GDM1 (cell line): ENCODE measurements around the gene DOK6.
"Not testable (repeated sequence)": the region's sequence is repeated elsewhere in the genome, so short reads cannot be mapped to it uniquely, and the experiment has no call there.

ENCODE experiments used
- DNase-seq: peaks from one replicate; lab custom pipeline; 2025; lab: John Stamatoyannopoulos, UW

DOK6 gene

GRCh38 chr18:69400253-69400975 is at the start of gene DOK6:
Gene DOK6, plus strand, starts transcription at chr18:69400888.
- no peak for DNase-seq

DNA sequence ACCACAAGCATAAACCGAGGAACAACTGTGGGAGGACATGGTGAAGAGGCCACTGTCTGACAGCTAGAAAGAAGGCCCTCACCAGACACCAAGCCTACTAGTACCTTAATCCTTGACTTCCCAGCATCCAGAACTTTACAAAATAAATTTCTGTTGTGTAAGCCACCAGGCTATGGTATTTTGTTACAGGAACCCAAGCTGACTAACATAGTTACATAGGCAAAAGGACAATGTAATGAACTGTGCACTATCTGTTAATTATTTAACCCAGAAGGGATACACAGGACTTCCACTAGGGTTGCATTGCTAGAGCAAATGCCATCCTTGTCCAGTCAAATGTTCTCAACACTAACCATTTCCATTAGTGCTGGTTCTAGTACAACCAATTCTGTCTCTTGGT is 47.7 kb upstream of the DOK6 start:
- DNase-seq: no peak

GRCh38 chr18:69357590-69357989 is 43.1 kb upstream of the DOK6 start:
- DNase-seq: no peak

- DNase-seq: no peak
These were observed 42.3 kb upstream of the DOK6 start for GRCh38 chr18:69358212-69358895.

DNA sequence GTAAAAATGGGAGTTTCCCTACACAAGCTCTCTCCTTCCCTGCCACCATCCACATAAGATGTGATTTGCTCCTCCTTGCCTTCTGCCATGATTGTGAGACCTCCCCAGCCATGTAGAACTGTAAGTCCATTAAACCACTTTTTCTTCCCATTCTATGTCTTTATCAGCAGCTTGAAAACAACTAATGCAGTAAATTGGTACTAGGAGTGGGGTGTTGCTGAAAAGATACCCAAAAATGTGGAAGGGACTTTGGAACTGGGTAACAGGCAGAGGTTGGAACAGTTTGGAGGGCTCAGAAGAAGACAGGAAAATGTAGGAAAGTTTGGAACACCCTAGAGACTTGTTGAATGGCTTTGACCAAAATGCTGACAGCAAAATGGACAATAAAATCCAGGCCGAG is 40.9 kb upstream of the DOK6 start:
- DNase-seq: not testable (repeated sequence)

- no peak for DNase-seq
These were observed 35.8 kb upstream of the DOK6 start for GRCh38 chr18:69364930-69365329.

GRCh38 chr18:69365658-69366057 is 35.0 kb upstream of the DOK6 start:
- DNase-seq: no peak

- no peak for DNase-seq
These were observed 33.6 kb upstream of the DOK6 start for GRCh38 chr18:69367104-69367503.

GRCh38 chr18:69371729-69372128 is 29.0 kb upstream of the DOK6 start:
- no peak for DNase-seq

DNA sequence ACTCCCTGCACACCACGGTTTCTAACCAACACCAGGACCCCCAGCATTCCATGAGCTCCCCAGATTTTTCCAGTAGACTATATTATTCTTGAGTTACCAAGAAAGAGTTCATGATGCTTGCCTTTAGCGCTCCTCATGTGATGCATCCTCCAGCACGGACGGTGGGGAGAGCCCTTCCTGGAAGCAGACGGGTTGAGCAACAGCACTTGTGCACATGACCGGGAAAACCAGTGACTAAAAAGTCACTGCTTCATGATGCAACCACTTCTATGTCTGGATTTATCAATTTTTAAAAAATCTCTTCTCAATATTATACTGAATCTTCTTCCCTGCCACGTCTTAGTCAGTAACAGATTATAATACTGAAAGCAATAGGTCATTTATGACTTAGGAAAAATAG is 20.4 kb upstream of the DOK6 start:
- DNase-seq: no peak

- DNase-seq: no peak
These were observed 17.5 kb upstream of the DOK6 start for GRCh38 chr18:69383186-69383585.

- DNase-seq: no peak
These were observed 13.5 kb upstream of the DOK6 start for GRCh38 chr18:69387186-69387585.

DNA sequence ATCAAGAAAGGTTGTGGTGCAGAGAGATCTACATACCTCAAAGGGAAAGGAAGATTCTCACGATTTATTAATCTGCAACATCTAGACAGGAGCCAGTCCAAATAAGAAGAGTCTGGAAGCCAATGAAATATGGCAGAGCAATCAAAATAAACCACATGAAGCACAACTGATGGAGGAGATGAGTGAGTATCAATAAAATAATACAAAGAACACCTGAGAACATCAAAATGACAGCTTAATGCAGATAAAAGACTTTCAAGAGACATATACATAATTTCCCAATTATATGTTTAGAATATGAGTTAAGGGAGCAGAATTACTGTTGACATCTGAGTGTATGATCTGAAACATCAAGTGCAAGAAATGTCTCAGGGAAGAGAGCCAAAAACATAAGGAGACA is 12.5 kb upstream of the DOK6 start:
- DNase-seq: no peak

DNA sequence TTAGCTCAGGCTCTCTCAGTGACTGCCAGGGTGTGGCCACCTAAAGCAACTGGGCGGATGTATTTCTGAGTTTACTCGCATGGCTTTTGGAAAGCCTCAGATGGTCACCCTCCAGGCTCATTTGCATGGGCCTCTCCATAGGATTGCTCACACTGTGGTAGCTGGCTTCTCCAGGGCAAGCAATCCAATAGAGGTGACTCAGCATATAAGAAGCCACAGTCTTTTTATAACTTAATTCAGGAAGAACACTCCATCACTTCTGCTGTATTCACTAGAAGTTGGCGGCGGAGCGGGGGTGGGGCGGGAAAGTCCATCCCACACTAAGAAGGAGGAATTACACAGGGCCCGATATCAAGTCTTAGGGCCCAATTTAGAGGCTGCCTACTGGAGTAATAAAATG is 3.6 kb upstream of the DOK6 start:
- DNase-seq: no peak

- DNase-seq: no peak
These were observed 1.4 kb upstream of the DOK6 start for GRCh38 chr18:69399253-69399652.

DNA sequence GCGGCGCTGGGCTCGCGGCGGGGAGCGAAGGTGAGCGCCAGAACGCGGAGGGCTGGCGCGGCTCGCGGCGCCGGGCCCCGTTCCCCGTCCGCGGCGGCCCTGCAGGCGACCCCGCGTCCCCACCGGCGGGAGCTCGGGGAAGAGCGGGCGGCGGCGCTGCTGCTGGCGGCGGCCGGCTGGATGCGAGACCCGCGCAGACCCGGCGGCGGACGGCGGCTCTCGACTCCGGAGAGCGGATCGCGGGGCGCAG is 213 bp downstream of the DOK6 start:
- DNase-seq: no peak

DNA sequence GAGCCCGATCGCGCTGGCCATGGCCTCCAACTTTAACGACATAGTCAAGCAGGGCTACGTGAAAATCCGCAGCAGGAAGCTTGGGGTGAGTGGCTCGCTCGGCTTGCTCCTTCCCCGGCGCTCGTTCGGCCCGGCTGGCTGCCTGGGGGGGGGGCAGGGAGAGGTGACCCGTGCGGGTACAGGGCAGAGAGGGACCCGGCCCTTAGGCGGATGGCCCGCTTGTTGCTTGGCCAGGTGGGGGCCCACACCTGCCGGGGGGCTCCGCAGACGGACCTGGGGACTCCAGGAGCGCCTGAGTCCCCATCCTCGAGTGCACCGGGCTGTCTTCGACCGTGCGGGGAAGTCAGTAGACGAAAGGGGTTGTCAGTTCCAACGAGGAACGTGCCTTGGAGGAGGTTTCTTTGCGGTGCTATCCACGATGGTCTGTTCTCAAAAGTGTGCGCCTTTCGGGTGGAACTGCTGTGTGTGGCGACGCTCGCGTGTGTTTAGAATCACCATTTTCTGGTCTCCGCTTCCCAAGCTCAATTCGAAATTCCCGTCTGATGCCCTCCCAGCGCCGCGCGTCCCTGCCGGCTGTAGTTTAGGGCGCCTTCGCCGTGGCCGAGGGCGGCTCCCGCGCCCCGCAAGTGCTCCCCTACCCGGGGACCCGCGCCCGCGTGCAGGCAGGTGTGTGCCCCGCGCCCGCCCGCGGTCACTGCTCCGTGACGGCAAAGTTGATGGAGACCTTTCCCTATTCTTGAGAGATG is 711 bp downstream of the DOK6 start:
- no peak for DNase-seq

DNA sequence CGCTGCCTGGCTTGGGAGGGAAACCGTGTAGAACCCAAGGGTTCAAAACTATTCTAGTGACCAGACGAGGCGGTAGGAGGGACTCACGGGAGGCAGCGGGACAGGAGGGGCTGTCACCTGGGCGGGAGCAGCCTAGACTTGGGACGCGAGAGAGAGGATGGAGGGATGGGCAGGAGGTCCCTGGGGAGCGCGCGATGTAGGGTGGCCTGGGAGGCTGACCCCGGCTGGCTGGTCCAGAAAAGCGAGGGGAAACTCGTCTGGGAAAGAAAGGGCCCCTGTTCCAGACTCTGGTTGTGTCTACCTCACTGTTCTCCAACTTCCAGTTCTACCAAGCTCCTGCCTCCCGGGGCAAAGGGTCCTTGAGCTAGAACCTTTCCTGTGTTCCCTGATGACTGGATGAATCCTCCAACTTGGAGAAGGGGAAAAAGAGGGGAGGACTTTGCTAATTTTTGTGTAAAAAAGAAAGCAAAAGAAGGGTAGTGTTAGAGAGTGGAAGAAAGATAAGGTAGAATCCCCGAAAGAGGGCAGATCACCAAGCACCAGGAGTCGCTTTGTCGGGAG is 1.4 kb downstream of the DOK6 start:
- DNase-seq: no peak

GRCh38 chr18:69402533-69402989 is 1.9 kb downstream of the DOK6 start:
- no peak for DNase-seq

- DNase-seq: no peak
These were observed 7.8 kb downstream of the DOK6 start for GRCh38 chr18:69408522-69408921.

GRCh38 chr18:69411199-69411598 is 10.5 kb downstream of the DOK6 start:
- no peak for DNase-seq

DNA sequence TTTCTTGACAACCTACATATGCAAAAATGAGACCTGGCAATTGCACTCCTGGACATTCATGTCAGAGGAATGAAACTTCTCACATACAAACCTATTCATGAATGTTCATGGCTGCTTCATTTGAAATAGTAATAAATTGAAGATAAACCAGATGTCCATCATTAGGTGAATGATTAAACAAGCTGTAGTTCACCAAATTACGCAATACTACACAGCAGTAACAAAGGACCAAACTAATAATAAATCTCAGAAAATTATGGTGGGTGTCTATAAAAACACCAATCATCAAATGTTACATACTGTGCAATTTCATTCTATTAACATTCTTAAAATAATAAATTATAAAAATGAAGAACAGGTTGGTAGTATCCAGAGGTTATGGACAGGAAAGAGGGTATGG is 13.5 kb downstream of the DOK6 start:
- no peak for DNase-seq

DNA sequence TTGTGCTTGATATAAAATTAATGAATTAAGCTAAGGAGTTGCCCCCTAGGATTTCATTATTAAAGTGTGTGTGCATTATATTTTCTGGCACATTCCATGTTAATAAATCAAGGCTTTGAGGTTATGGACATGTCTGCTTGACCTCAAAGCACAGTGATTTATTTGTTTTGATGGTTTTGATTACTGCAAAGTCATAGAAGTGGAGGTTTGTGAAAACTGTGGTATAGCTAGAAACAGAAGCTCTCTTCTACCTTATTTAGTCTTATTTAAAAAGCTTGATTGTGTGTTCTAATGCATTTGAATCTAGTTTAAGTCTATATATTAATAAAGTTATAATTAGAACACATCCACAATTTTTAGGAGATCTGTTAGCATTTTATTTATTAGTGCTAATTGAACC is 32.2 kb downstream of the DOK6 start:
- DNase-seq: no peak
